KBM-7 (cell line): ENCODE data around the gene TNFRSF13B.
A peak's percentile ranks its signal among the peaks of the same experiment; 100 is the strongest.
"Not testable (repeated sequence)": the region's sequence is repeated elsewhere in the genome, so short reads cannot be mapped to it uniquely, and the experiment has no call there.

ENCODE experiments used
- DNase-seq: peaks from one replicate; pipeline ENCODE4 v3.0.0-alpha.2; 2015
- in situ Hi-C: fragments of 300-500 bp; cut with MboI; formaldehyde crosslinking; loops from 2 replicates; pipeline ENCODE4 v1.14.3; 2020; ENCODE audit warnings: low sequenced_read_pairs, low pct_unique_long_range_greater_than_20kb, mixed read lengths

The TNFRSF13B gene

DNA sequence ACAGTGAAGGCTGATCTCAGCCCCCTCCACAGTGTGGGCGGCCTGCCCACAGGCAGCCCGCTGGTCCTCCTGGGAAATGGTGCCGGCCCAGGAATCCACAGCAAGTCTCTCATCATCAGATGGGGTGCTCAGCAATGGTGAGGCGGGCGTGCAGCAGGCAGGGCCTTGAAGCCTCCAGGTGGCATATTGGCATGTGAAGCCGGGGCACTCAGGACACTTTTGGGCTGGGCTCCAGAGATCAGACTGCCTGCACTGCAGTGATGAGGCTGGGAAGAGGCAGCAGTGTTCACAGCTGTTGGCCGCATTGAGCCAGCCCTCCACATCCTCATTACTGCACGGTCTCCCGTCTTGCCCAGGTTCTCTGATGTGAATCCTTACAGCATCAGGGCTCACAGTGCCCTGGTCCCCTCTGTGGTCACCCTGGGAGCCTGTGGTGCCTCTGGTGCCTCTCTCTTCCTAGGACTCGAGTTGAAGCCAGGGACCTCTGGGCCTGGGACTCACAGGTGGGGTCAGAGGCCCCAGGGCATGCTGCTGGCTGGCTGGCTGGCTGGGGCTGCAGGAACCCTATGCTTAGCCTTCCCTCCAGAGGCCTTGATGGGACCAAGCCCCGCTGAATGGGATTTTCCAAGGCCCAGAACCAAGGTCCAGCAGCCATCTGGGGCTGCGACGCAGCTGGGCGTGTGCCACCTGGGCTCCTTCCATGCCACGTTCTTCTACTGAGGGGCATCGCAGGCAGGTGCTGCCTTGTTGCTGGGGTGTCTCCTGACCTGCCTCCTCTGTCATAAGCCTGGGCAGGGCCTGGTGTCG is 48.6 kb downstream of the TNFRSF13B start:
- in situ Hi-C loops: loop anchor here (5.0 kb wide), 1 partner anchor 64 kb away; no protein-coding TSS in a partner anchor
- DNase-seq: no peak

DNA sequence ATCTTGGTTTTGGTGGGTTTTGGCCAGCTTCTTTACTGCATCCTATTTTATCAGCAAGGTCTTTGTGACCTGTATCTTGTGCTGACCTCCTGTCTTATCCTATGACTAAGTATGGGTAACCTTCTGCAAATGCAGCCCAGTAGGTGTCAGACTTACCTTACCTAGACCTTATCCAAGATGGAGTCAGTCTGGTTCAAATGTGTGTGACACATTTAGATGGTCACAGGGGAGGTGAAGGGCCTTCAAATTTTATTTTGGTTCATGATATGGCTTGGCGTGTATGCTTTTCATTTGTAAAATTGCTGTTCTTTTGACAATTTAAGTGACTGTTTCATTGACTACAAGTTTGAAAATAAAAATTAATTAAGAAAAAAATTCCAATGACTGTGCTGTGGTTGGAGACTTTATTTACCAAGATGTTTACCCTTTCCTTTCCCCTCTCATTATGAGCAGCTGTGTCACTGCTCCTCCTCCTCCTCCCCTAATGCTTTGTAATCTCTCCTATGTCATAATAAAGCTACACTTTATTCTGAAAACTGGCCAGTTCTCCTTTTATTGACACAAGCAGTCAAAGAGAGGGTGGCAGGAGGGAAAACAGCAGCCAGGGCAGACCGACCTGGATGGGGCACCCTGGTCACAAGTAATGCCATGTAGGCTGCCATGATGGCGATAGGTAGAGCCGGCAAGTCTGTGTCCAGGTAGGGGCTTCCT is 49.4 kb downstream of the TNFRSF13B start:
- DNase-seq: no peak
- in situ Hi-C loops: loop anchor here (5.0 kb wide), 1 partner anchor 65 kb away; no protein-coding TSS in a partner anchor

DNA sequence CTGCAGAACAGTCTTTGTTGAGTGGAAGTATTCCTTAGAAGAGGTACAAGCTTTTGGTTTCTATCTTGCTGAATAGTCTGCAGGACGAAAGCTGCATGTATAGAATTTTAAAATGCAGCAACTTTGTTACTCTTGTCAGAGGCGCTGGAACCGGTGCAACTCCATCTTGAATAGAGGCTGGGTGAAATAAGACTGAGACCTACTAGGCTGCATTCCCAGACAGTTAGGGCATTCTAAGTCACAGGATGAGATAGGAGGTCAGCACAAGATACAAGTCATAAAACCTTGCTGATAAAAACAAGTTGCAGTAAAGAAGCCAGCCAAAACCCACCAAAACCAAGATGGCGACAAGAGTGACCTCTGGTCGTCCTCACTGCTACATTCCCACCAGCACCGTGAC is 50.5 kb downstream of the TNFRSF13B start:
- in situ Hi-C loops: loop anchor here (5.0 kb wide), 1 partner anchor 66 kb away; no protein-coding TSS in a partner anchor
- not testable (repeated sequence) for DNase-seq

DNA sequence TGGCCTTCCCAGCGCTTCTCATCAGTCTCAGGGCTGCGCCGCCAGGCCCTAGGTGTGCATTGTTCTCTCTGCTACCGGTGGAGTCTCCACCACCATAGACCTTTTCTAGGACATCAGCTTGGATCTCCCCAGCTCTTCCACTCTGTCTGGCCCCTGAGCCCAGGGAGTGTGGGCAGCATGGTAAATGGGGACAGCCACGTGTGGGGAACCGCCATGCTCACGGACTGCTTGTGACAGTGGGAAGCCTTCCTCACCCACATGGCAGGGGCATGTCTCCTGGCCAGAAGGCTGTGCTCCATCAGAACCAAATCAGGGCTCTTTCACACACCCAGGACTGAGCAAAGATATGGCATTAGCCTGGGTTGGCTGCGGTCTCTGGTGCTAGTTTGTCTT is 51.3 kb downstream of the TNFRSF13B start:
- in situ Hi-C loops: loop anchor here (5.0 kb wide), 1 partner anchor 67 kb away; no protein-coding TSS in a partner anchor
- no peak for DNase-seq

DNA sequence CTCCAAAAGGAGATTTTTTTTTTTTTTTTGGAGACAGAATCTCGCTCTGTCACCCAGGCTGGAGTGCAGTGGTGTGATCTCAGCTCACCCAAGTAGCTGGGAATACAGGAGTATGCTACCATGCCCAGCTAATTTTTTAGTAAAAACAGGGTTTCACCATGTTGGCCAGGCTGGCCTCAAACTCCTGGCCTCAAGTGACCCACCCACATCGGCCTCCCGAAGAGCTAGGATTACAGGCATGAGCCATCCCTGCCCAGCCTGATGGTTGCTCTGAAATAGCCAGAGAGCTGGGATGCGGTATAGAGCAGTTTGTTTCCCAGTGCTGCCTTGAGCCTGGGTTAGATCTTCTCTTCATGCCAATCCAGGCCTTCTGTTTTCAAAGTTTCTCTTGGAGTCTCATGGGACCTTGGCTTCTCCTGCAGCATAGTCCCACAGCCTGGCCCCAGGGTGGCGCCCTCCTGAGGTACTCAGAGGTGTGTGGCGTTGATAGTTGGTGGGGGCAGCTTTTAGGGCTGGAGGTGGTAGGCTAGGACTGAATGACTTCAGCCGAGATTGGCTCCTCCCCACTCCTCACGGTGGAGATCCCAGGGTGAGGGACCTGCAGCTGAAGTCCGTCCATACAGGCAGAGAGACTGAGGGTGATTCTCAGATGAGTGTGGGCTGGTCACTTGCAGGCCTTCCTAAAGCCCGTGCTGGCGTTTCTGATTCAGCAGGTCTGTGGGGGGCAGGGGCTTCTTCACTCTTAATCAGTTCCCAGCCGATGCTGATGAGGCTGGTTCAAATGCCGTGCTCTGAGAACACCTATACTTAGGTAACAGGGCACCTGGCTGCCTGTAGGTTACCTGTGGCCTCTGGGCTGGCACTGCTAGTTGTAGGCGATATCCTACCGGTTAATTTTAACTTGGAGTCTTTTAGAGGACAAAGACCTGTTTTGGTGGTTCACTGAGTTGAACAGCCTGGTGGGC is 52.0 kb downstream of the TNFRSF13B start:
- no peak for DNase-seq
- in situ Hi-C loops: loop anchor here (5.0 kb wide), 1 partner anchor 67 kb away; no protein-coding TSS in a partner anchor

DNA sequence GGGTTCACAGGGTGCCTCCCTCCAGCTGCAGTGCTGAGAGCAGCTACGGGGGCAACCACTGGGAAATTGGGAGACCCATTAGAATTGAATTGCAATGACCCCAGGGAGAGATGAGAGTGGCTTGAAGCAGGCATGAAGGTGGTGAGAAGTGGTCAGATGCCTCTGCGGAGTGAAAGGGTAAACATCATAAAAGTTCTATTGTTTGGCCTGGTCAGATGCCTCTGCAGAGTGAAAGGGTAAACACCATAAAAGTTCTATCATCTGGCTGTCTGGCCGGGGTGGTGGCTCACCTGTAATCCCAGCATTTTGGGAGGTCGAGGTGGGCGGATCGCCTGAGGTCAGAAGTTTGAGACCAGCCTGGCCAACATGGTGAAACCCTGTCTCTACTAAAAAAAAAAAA is 53.5 kb downstream of the TNFRSF13B start:
- in situ Hi-C loops: no loop called here
- DNase-seq: no peak

DNA sequence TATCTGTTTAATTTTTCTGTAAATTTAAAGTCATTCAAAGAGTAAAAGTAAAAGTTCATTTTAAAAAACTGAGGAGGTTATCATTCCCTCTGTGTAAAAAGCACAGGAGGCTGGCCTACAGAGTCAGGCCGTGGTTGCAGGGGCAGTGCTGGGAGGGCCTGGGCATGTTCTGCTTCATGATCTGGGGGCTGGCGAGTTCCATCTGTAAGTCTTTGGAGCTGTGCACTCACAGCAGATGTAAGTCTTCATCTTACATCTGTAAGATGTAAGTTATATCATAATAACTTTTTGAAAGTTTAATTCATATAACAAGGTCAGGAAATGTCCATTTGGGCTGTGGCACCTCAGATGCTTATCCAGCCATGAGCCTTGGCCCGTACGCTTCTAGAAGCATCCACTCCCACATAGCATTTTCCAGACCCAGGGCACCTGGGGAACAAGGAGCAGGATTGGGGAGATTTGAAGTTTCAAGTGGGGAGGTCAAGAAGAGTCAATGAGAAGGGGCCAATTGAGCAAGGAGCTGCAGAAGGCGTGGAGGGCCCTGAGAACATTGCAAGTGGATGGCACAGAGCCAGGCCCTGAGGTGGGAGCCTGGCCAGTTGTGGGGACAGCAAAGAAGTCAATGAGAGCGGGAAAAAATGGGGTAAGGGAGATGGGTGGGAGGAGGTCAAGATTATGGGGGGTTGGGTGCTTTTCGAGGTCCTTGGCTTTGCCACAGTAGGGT is 54.1 kb downstream of the TNFRSF13B start:
- no peak for DNase-seq
- in situ Hi-C loops: no loop called here

DNA sequence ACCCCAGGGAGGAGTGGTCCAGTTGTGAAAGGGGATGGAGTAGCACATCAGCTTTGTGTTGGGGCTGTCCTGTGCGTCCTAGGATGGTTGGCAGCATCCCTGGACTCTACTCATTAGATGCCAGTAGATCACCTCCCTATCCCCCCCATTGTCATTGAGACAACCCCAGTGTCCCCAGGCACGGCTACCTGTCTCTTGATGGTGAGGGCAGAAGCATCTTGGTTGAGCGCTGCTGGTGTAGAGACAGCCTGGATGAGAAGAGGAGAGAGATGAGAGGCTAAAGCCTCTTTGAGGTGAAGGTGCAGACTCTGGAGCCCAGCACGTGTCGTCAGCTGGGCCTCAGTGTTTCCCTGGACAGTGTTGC is 55.4 kb downstream of the TNFRSF13B start:
- no peak for DNase-seq
- in situ Hi-C loops: no loop called here

DNA sequence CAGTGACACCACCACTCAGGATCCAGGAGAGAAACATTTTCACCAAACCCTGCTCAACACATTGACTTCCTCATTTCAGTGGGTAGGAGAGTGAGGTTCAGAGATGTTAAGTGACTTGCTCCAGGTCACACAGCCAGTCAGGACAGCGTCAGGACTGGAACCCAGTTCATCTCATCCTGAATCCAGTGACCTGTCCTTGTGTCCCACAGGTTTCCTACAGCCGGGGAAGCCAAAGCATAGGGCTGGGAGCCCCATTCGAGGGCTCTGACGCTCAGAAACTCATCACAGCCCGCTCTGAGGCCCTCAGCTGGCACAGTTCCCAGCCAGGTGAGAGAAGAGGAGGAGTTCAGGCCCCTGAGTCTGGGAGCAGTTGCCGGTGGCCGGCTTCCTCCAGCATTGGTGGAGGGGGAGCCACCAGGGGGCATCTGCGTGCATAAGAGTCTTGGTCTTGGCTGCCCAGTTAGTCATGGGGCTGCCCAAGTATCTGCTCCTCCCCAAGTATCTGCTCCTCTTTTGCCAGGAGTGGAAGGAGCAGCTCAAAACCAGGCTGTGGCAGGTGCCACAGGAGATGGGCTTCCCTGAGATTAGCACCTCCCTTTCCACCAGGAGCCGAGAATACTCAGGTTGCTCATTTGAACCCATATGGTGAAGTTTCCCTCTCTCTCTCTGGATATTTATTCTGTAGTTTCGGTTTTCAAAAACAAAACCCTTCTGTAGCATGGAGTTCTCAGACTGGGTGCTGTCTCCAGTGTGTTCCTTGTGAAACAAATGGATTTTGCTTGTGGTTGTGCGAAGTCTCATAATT is 56.0 kb downstream of the TNFRSF13B start:
- DNase-seq: peak; percentile 35
- in situ Hi-C loops: no loop called here

DNA sequence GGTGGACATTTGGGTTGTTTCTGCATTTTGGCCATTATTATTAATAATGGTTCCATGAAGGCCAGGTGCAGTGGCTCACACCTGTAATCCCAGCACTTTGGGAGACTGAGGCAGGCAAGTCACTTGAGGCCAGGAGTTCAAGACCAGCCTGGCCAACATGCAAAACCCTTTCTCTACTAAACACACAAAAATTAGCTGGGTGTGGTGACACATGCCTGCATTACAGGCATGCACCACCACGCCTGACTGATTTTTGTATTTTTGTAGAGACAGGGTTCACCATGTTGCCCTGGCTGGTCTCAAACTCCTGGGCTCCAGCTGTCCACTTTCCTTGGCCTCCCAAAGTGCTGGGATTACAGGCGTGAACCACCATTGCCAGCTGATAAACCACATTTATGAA is 58.5 kb downstream of the TNFRSF13B start:
- no peak for DNase-seq
- in situ Hi-C loops: no loop called here

DNA sequence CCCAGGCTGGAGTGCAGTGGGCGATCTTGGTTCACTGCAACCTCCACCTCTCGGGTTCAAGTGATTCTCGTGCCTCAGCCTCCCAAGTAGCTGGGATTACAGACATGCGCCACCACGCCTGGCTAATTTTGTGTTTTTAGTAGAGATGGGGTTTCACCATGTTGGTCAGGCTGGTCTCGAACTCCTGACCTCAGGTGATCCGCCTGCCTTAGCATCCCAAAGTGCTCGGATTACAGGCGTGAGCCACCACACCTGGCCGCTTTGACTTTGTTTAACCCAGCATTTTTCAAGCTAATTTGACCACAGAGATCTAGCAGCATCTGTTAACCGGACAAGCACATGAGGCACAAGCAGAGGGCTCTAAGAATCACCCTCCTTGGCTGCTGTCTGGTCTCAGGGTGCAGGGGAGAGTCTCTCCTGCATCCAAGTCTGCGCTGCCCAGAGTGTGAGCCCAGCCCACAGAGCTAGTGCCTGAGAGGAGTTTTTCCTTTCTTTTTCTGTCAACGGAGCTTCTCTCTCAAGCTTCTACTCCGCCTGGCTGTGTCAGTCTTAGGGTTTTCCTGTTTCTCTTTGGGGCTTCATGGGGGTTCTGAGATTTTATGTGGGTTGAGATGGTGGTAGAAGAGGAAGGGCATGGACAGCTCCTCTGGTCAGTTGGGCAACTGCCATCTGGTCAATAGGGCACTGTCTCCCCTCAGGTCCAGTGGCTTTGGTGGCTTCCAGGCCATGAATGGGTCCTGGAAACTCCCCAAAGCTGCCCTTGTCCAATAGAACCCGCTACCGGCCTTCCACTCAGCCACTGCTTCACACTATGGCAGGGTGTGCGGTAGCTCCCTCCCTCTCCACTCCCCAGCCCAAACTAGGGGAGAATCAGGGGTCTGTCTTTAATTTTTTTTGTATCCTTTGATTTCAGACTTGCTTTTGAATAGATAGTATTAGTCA is 59.6 kb downstream of the TNFRSF13B start:
- in situ Hi-C loops: no loop called here
- DNase-seq: no peak

DNA sequence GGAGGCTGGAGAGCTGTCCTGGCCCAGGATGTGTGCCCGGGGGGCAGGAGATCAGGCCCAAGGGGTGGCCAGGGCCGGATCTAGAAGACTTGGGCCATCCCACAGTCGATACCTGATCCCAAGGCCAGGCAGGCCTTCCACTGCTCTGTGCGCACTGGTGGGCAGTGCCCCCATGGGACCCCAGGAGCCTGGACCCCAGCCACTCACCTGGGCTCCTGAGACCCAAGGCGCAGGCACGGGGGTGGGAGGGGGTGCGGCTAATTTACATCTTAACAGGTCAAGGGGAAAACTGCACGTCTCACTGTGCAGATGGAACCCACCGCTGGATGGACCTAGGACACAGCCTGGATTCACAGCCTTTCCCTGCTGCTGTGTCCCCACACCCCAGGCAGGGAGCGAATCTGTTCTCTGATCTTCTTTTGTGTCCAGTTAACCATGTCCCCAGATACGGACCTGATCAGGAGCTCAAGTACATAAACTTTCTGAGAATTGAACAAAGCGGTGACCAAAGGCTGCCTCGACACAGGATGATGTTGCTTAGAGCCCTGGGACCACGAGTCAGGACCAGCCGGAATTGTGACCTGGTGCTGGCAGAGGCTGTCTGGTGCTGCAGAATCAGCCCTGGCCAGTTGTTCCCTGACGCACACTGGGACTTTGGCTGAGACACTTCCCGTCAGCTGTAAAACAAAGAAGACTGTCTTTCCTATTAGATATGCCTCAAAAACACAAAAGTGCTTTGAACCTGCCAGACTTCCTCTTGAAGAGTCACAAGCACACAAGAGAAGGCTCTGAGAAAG is 60.6 kb downstream of the TNFRSF13B start:
- DNase-seq: no peak
- in situ Hi-C loops: no loop called here

DNA sequence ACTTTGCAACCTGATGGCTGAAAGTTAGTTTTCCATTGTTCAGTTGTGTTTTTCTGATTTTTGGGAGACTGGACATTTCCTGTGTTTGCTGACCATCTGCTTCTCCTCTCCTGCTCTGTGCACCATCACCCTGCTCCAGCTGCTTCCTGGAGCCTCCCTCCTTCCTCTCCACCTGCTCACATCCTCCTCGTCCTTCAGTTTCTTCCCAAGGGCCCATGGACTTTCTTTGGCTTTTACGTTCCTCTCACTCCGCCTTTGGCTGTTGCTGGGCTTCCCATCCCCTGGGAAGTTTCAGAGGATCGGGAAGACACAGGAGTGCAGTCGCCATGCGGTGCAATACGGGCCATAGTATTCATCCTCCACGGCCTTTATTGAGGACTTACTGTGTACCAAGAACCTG is 61.6 kb downstream of the TNFRSF13B start:
- in situ Hi-C loops: no loop called here
- no peak for DNase-seq

DNA sequence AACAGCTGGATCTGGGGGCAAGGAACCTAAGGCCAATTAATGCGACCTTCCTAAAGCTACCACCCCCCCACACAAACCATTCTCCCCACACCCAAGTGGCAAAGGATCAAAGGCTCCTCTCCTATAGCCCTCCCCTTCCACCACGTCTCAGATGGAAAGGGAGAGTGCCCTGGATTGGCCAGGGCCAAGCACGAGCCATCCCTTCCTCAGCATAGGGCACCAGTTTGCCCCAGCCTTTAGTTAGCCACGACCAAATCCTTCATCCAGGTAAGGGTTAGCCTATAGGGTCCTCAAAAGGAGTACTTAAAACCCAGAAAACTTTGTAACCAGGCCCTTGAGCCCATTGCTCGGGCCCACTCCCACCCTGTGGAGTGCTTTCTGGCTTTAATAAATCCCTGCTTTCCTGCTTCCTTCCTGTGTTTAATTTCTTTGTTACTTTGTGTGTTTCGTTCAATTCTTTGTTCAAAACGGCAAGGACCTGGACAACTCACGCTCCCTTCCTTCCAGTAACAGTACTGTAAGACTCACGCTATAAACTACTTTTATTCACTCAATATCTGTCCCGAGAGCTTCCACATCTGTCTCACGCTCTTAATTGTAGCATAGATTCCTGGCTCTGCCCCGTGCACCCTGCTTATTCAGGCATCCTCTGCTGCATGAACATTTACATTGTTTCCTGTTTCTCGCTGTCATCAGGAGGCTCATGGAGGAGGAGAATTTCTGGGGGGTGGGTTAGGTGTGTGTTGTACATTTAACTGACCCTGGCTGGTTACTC is 62.3 kb downstream of the TNFRSF13B start:
- no peak for DNase-seq
- in situ Hi-C loops: no loop called here

DNA sequence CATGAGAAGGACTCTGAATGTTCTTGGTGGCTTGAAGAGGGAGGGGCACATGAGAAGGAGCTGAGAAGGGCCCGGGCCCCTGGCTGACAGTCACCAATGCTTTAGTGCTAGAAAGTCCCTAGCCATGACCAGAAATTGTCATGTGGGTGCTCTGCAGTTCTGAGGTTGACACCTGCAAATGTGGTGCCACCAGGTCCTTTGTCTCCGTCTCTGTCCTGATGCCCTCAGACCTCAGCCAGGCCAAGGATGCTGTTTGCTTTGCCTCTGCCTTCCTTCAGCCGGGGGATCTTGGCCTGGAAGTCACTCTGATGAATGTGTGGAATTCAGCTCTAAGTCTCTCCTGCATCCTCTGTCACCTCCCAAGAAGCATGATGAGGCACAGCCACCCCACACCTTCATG is 63.6 kb downstream of the TNFRSF13B start:
- DNase-seq: no peak
- in situ Hi-C loops: no loop called here

DNA sequence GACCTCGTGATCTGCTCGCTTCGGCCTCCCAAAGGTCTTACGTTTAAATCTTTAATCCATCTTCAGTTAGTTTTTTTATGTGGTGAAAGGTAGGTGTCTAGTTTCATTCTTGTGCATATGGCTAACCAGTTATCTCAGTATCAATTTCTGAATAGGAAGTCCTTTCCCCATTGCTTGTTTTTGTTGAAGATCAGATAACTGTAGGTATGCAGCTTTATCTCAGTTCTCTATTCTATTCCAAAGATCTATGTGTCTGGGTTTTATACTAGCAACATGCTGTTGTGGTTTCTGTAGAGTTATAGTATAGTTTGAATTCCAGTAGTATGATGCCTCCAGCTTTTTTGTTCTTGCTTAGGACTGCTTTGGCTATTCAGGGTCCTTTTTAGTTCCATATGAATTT is 65.2 kb downstream of the TNFRSF13B start:
- no peak for DNase-seq
- in situ Hi-C loops: no loop called here
